HepG2 (cell line): Measurements from ENCODE around the gene PCGF5. TPM values are rescaled to one million over a fixed set of nuclear protein-coding genes. Genes with fewer than 3 reads are reported as not detected.

Source experiments
- ATF1 ChIP-seq: IDR thresholded peaks from 2 replicates; pipeline ENCODE4 v1.6.1; 2016; ENCODE audit warnings: mild to moderate bottlenecking, control low read depth
- KAT8 ChIP-seq: IDR thresholded peaks from 2 replicates; pipeline ENCODE4 v1.6.1; 2016; ENCODE audit warnings: missing genetic modification reagents, missing compliant biosample characterization
- PCBP1 ChIP-seq: fragments of 200-400 bp; formaldehyde crosslinking; IDR thresholded peaks from 2 replicates; pipeline ENCODE4 v1.6.1; 2017; ENCODE audit warnings: mild to moderate bottlenecking, low read depth, low read length, borderline replicate concordance
- RFX1 ChIP-seq: fragments of 450-650 bp; IDR thresholded peaks from 2 replicates; pipeline ENCODE4 v1.6.1; 2017
- SOX6 ChIP-seq, 2 experiments: fragments of 450-650 bp in 1 of 2; sonication (generic) in 1 of 2; formaldehyde crosslinking in 1 of 2; IDR thresholded peaks; 2 replicates each; pipeline versions ENCODE4 v1.4.0 to v1.6.1; 2017 to 2020; ENCODE audit warnings: antibody characterized with exemption in 1 of 2, mild to moderate bottlenecking in 1 of 2, missing genetic modification reagents in 1 of 2
- ZBTB38 ChIP-seq: sonication (generic); formaldehyde crosslinking; IDR thresholded peaks from 2 replicates; pipeline ENCODE4 v1.5.1; 2020; ENCODE audit warnings: mild to moderate bottlenecking, missing genetic modification reagents
- ZBTB42 ChIP-seq: sonication (generic); formaldehyde crosslinking; IDR thresholded peaks from 2 replicates; pipeline ENCODE4 v1.5.0; 2020; ENCODE audit warnings: mild to moderate bottlenecking, missing genetic modification reagents
- ZNF225 ChIP-seq: sonication (generic); formaldehyde crosslinking; IDR thresholded peaks from 2 replicates; pipeline ENCODE4 v1.4.0; 2020; ENCODE audit warnings: mild to moderate bottlenecking, missing genetic modification reagents
- ZNF350 ChIP-seq: sonication (generic); formaldehyde crosslinking; IDR thresholded peaks from 2 replicates; pipeline ENCODE4 v1.4.0; 2020; ENCODE audit warnings: mild to moderate bottlenecking, low read depth, missing genetic modification reagents, borderline replicate concordance
- ZNF432 ChIP-seq: sonication (generic); formaldehyde crosslinking; IDR thresholded peaks from 2 replicates; pipeline ENCODE4 v1.5.0; 2020; ENCODE audit warnings: missing genetic modification reagents, mild to moderate bottlenecking, borderline replicate concordance
- ZNF460 ChIP-seq: sonication (generic); formaldehyde crosslinking; IDR thresholded peaks from 2 replicates; pipeline ENCODE4 v1.5.1; 2020; ENCODE audit warnings: missing genetic modification reagents, mild to moderate bottlenecking, borderline replicate concordance
- ZNF7 ChIP-seq: IDR thresholded peaks from 2 replicates; pipeline ENCODE4 v1.6.1; 2016; ENCODE audit warnings: missing biosample characterization, missing genetic modification reagents
- ZNF75D ChIP-seq: sonication (generic); formaldehyde crosslinking; IDR thresholded peaks from 2 replicates; pipeline ENCODE4 v1.8.1; 2023; ENCODE audit warnings: missing genetic modification reagents, mild to moderate bottlenecking, borderline replicate concordance
- ZSCAN20 ChIP-seq: sonication (generic); formaldehyde crosslinking; IDR thresholded peaks from 2 replicates; pipeline ENCODE4 v1.4.0; 2020; ENCODE audit warnings: missing genetic modification reagents, mild to moderate bottlenecking, borderline replicate concordance
- polyA plus RNA-seq, 8 experiments: library from polyadenylated mRNA; depleted of rRNA in 3 of 8; stranded (reverse) in 7 of 8; unstranded in 1 of 8; fragments of >200 nt; fragmentation: Illumina TruSeq in 4 of 8; extraction: Trizol in 4 of 8; gene quantifications; 2 replicates each; pipeline versions ENCODE4 v1.2.1 to v1.2.3, GENCODE V29; 2011 to 2016; ENCODE audit warnings: low read depth in 4 of 8, missing spikeins in 1 of 8, mixed read lengths in 1 of 8; ENCODE audit not compliant: insufficient read depth in 1 of 8
- total RNA-seq, 5 experiments: library from RNA; depleted of rRNA; stranded (reverse); fragments of >200 nt; fragmentation: Illumina TruSeq; extraction: Trizol; gene quantifications; 2 replicates each; pipeline ENCODE4 v1.2.3, GENCODE V29; 2016; ENCODE audit warnings: low read depth in 1 of 5
- TF ChIP-seq, protein P1 (sequence below): IDR thresholded peaks from 2 replicates; pipeline ENCODE4 v1.6.1; 2016; ENCODE audit warnings: missing compliant biosample characterization, missing genetic modification reagents, borderline replicate concordance
- TF ChIP-seq, protein P2 (sequence below): sonication (generic); formaldehyde crosslinking; IDR thresholded peaks from 2 replicates; pipeline ENCODE4 v1.8.1; 2023; ENCODE audit warnings: mild to moderate bottlenecking, missing genetic modification reagents, borderline replicate concordance
- TF ChIP-seq, protein P3 (sequence below): sonication (generic); formaldehyde crosslinking; IDR thresholded peaks from 2 replicates; pipeline ENCODE4 v1.4.0; 2020; ENCODE audit warnings: missing genetic modification reagents, borderline replicate concordance
- TF ChIP-seq, protein P4 (sequence below): sonication (generic); formaldehyde crosslinking; IDR thresholded peaks from 2 replicates; pipeline ENCODE4 v1.8.1; 2022; ENCODE audit warnings: low read depth, mild to moderate bottlenecking, missing genetic modification reagents
- TF ChIP-seq, protein P5 (sequence below): IDR thresholded peaks from 2 replicates; pipeline ENCODE4 v1.6.1; 2016; ENCODE audit warnings: mild to moderate bottlenecking

Gene PCGF5
- total and polyA plus RNA-seq, 2 of the 13 experiments (the other 11 are each of a cell fraction or from before 2014, with no cell fraction given), result 61.3 to 138 TPM

- TF ChIP-seq KAT8 (CRISPR knock-in tag), result peak; percentile 34; the same call in 1 of the 2 replicates
- no peak; the same call in 1 of the 2 replicates for TF ChIP-seq ATF1 (CRISPR knock-in tag)
- TF ChIP-seq RFX1, result no peak
- TF ChIP-seq, protein P1, sequence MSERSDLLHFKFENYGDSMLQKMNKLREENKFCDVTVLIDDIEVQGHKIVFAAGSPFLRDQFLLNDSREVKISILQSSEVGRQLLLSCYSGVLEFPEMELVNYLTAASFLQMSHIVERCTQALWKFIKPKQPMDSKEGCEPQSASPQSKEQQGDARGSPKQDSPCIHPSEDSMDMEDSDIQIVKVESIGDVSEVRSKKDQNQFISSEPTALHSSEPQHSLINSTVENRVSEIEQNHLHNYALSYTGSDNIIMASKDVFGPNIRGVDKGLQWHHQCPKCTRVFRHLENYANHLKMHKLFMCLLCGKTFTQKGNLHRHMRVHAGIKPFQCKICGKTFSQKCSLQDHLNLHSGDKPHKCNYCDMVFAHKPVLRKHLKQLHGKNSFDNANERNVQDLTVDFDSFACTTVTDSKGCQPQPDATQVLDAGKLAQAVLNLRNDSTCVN (CRISPR knock-in tag), result no peak
- peak; percentile 59; the same call in 1 of the 2 replicates for TF ChIP-seq ZNF350 (CRISPR knock-in tag)
- no peak for TF ChIP-seq ZBTB38
- TF ChIP-seq, protein P2, sequence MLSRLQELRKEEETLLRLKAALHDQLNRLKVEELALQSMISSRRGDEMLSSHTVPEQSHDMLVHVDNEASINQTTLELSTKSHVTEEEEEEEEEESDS (CRISPR knock-in tag), result no peak
- TF ChIP-seq, protein P3, sequence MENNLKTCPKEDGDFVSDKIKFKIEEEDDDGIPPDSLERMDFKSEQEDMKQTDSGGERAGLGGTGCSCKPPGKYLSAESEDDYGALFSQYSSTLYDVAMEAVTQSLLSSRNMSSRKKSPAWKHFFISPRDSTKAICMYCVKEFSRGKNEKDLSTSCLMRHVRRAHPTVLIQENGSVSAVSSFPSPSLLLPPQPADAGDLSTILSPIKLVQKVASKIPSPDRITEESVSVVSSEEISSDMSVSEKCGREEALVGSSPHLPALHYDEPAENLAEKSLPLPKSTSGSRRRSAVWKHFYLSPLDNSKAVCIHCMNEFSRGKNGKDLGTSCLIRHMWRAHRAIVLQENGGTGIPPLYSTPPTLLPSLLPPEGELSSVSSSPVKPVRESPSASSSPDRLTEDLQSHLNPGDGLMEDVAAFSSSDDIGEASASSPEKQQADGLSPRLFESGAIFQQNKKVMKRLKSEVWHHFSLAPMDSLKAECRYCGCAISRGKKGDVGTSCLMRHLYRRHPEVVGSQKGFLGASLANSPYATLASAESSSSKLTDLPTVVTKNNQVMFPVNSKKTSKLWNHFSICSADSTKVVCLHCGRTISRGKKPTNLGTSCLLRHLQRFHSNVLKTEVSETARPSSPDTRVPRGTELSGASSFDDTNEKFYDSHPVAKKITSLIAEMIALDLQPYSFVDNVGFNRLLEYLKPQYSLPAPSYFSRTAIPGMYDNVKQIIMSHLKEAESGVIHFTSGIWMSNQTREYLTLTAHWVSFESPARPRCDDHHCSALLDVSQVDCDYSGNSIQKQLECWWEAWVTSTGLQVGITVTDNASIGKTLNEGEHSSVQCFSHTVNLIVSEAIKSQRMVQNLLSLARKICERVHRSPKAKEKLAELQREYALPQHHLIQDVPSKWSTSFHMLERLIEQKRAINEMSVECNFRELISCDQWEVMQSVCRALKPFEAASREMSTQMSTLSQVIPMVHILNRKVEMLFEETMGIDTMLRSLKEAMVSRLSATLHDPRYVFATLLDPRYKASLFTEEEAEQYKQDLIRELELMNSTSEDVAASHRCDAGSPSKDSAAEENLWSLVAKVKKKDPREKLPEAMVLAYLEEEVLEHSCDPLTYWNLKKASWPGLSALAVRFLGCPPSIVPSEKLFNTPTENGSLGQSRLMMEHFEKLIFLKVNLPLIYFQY (CRISPR knock-in tag), result peak; percentile 82; the same call in 1 of the 2 replicates
- TF ChIP-seq ZBTB42 (CRISPR knock-in tag), result no peak
- TF ChIP-seq, protein P4, sequence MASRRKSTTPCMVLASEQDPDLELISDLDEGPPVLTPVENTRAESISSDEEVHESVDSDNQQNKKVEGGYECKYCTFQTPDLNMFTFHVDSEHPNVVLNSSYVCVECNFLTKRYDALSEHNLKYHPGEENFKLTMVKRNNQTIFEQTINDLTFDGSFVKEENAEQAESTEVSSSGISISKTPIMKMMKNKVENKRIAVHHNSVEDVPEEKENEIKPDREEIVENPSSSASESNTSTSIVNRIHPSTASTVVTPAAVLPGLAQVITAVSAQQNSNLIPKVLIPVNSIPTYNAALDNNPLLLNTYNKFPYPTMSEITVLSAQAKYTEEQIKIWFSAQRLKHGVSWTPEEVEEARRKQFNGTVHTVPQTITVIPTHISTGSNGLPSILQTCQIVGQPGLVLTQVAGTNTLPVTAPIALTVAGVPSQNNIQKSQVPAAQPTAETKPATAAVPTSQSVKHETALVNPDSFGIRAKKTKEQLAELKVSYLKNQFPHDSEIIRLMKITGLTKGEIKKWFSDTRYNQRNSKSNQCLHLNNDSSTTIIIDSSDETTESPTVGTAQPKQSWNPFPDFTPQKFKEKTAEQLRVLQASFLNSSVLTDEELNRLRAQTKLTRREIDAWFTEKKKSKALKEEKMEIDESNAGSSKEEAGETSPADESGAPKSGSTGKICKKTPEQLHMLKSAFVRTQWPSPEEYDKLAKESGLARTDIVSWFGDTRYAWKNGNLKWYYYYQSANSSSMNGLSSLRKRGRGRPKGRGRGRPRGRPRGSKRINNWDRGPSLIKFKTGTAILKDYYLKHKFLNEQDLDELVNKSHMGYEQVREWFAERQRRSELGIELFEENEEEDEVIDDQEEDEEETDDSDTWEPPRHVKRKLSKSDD (CRISPR knock-in tag), result peak; percentile 25; the same call in 1 of the 2 replicates
- TF ChIP-seq ZNF460, result no peak
- TF ChIP-seq, protein P5, sequence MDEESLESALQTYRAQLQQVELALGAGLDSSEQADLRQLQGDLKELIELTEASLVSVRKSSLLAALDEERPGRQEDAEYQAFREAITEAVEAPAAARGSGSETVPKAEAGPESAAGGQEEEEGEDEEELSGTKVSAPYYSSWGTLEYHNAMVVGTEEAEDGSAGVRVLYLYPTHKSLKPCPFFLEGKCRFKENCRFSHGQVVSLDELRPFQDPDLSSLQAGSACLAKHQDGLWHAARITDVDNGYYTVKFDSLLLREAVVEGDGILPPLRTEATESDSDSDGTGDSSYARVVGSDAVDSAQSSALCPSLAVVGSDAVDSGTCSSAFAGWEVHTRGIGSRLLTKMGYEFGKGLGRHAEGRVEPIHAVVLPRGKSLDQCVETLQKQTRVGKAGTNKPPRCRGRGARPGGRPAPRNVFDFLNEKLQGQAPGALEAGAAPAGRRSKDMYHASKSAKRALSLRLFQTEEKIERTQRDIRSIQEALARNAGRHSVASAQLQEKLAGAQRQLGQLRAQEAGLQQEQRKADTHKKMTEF (CRISPR knock-in tag), result 0 out of 2 replicates have a peak, but pooled peaks have one; percentile 39
- no peak for TF ChIP-seq ZNF75D
- TF ChIP-seq SOX6 (IDR thresholded peaks at IDR 0.05), result no peak
- TF ChIP-seq SOX6 (CRISPR knock-in tag; IDR thresholded peaks at IDR 0.05), result peak; percentile 87
- TF ChIP-seq ZNF225, result no peak
- no peak for TF ChIP-seq ZNF432
- peak; percentile 31; the same call in 1 of the 2 replicates for TF ChIP-seq ZSCAN20 (CRISPR knock-in tag)
- TF ChIP-seq PCBP1, result no peak
- no peak for TF ChIP-seq ZNF7
Observed at GRCh38 chr10:91220194-91220953, at the start of gene PCGF5 (continued).
